Endothelial cell of umbilical vein (primary cell): ENCODE measurements around the gene TRIM71. TPM values are rescaled to one million over a fixed set of nuclear protein-coding genes. Genes with fewer than 3 reads are reported as not detected.

Experiments used
- BruUV-seq: library from RNA; stranded (reverse); fragments of 400-500 nt; replicated peaks from 2 replicates; lab custom pipeline; 2021; lab: Mats Ljungman, UMichigan
- CTCF ChIA-PET: fragments of 300-600, 350-600 bp; sonication (Branson Sonifier 250); formaldehyde crosslinking; loops from one replicate; lab custom pipeline; 2021; ENCODE audit warnings: antibody characterized with exemption, inconsistent platforms; lab: Charles Lee
- POLR2A ChIA-PET: fragments of 300-600, 350-600 bp; sonication (Branson Sonifier 250); formaldehyde crosslinking; loops from one replicate; lab custom pipeline; 2021; ENCODE audit warnings: antibody characterized with exemption, inconsistent platforms; lab: Charles Lee
- DNase-seq: peaks from one replicate; pipeline ENCODE4 v3.0.0-alpha.2; 2011; ENCODE audit warnings: low read depth, low spot score
- FAIRE-seq: peaks from 2 replicates; lab custom pipeline; 2011; peaks lifted over from hg19 to GRCh38; lab: Jason Lieb, UNC
- H2AFZ ChIP-seq: 2 replicates; pipeline ENCODE4 v1.6.0; 2012; ENCODE audit warnings: low read depth, low read length, control low read depth, inconsistent platforms
- H3K27ac ChIP-seq: 2 replicates; pipeline ENCODE4 v1.5.1; 2011; ENCODE audit warnings: low read depth, mild to moderate bottlenecking, control low read depth, low read length, moderate library complexity; ENCODE audit not compliant: insufficient read depth
- H3K27me3 ChIP-seq, 2 experiments: 2 replicates each; pipeline versions ENCODE4 v1.6.0 to v1.6.1; 2011; ENCODE audit warnings: low read length in 2 of 2, mixed read lengths in 1 of 2; ENCODE audit not compliant: control insufficient read depth in 2 of 2, insufficient read depth in 2 of 2
- H3K36me3 ChIP-seq, 2 experiments: 2 replicates in 1 of 2; 3 replicates in 1 of 2; pipeline ENCODE4 v1.5.1; 2011; ENCODE audit warnings: low read length in 2 of 2, mild to moderate bottlenecking in 1 of 2, moderate library complexity in 1 of 2; ENCODE audit not compliant: control insufficient read depth in 2 of 2, insufficient read depth in 2 of 2; ENCODE audit errors: extremely low read depth in 1 of 2
- H3K4me1 ChIP-seq: 3 replicates; pipeline ENCODE4 v1.5.1; 2011; ENCODE audit warnings: mild to moderate bottlenecking, low read length; ENCODE audit not compliant: control insufficient read depth, insufficient read depth; ENCODE audit errors: extremely low read depth
- H3K4me2 ChIP-seq: 2 replicates; pipeline ENCODE4 v1.6.1; 2011; ENCODE audit warnings: low read length, control low read depth, mixed read lengths; ENCODE audit not compliant: insufficient read depth
- H3K4me3 ChIP-seq, 3 experiments: fragments of 200-600 bp in 1 of 3; sonication (generic), shearing (Covaris generic) in 1 of 3; replicated peaks in 1 of 3; 2 replicates each; pipeline ENCODE4 v1.5.1; 2011 to 2016; ENCODE audit warnings: control low read depth in 3 of 3, low read length in 3 of 3, mild to moderate bottlenecking in 2 of 3, inconsistent platforms in 1 of 3, low read depth in 1 of 3, moderate library complexity in 1 of 3; ENCODE audit not compliant: insufficient read depth in 1 of 3
- H3K79me2 ChIP-seq: 2 replicates; pipeline ENCODE4 v1.6.0; 2012; ENCODE audit warnings: low read length, inconsistent platforms; ENCODE audit not compliant: control insufficient read depth, insufficient read depth
- H3K9ac ChIP-seq: replicated peaks from 2 replicates; pipeline ENCODE3; 2011; ENCODE audit warnings: low read length, control low read depth; ENCODE audit not compliant: insufficient read depth; ENCODE audit errors: extremely low read depth
- H3K9me1 ChIP-seq: replicated peaks from 3 replicates; pipeline ENCODE4 v1.6.0; 2011; ENCODE audit warnings: mild to moderate bottlenecking, low read length; ENCODE audit not compliant: control insufficient read depth, insufficient read depth; ENCODE audit errors: extremely low read depth
- H3K9me3 ChIP-seq: replicated peaks from 2 replicates; pipeline ENCODE4 v1.5.1; 2012; ENCODE audit warnings: low read length, inconsistent platforms; ENCODE audit not compliant: control insufficient read depth, insufficient read depth
- H4K20me1 ChIP-seq: replicated peaks from 2 replicates; pipeline ENCODE3; 2011; ENCODE audit warnings: mild to moderate bottlenecking, low read length; ENCODE audit not compliant: control insufficient read depth, insufficient read depth; ENCODE audit errors: extremely low read depth
- CTCF ChIP-seq, 2 donors: IDR thresholded peaks; 1 replicate in 1 of 2; 2 replicates in 1 of 2; pipeline ENCODE4 v1.5.1; 2011; ENCODE audit warnings: low read length in 2 of 2, mild to moderate bottlenecking in 2 of 2, moderate library complexity in 2 of 2, control low read depth in 1 of 2, inconsistent platforms in 1 of 2, low read depth in 1 of 2; ENCODE audit not compliant: insufficient read depth in 1 of 2; ENCODE audit errors: extremely low read depth in 1 of 2
- GATA2 ChIP-seq: IDR thresholded peaks from 2 replicates; pipeline ENCODE4 v1.7.0; 2011; ENCODE audit warnings: low read depth, mild to moderate bottlenecking, moderate library complexity, mixed read lengths, low read length; ENCODE audit not compliant: insufficient read length, insufficient read depth
- MYC ChIP-seq: IDR thresholded peaks from one replicate; pipeline ENCODE4 v1.6.1; 2011; ENCODE audit warnings: mild to moderate bottlenecking, low read depth, low read length
- dilution Hi-C: fragments of 300-500 bp; cut with MboI; formaldehyde crosslinking; loops from one replicate; pipeline ENCODE4 v1.15.0; 2019; ENCODE audit warnings: low sequenced_read_pairs; ENCODE audit not compliant: extremely low pct_ligation_motif_present
- intact Hi-C: fragments of 100-400 bp; cut with micrococcal nuclease; formaldehyde crosslinking; loops from one replicate; pipeline ENCODE4 v1.10.0; 2022
- polyA plus RNA-seq, 4 experiments: library from polyadenylated mRNA; depleted of rRNA in 3 of 4; stranded (reverse) in 3 of 4; unstranded in 1 of 4; fragments of >200 nt; gene quantifications; 2 replicates each; pipeline versions ENCODE4 v1.2.1 to v1.2.3, GENCODE V29; 2011 to 2012; ENCODE audit warnings: missing spikeins in 1 of 4
- total RNA-seq: library from RNA; stranded (reverse); gene quantifications from 2 replicates; pipeline ENCODE4 v1.2.3, GENCODE V29; 2021

Gene TRIM71
- total and polyA plus RNA-seq, 2 donors (not counting 3 experiments of a cell fraction or from before 2014, with no cell fraction given), result not detected

GRCh38 chr3:32780735-32781210 is 37.0 kb upstream of the TRIM71 start:
- Histone ChIP-seq H3K27ac (peak overlapping the region; percentile 6), H3K79me2 (no peaks in the 10 kb centered on the region), H3K27me3 (no peaks in the 10 kb centered on the region), H3K4me1 (peaks cover 4% of the 10 kb centered on the region), H3K9me3 (no peaks in the 10 kb centered on the region), H2AFZ (peak overlapping the region; percentile 84), H3K9me1 (no peaks in the 10 kb centered on the region), H3K4me3 (peak overlapping the region; percentile 43 to 68 (median 54)), H3K4me2 (peak overlapping the region; percentile 66), H4K20me1 (no peaks in the 10 kb centered on the region), H3K9ac (peak overlapping the region; percentile 63), H3K36me3 (no peaks in the 10 kb centered on the region)
- peak; percentile 42 for FAIRE-seq
- no peak for DNase-seq
- intact Hi-C loops (loop anchor here (1.0 to 2.0 kb wide), 3 partner anchors 47 to 154 kb away; partner anchors contain the start of gene CNOT10), dilution Hi-C loops (no loop called here)
- ChIA-PET CTCF (interaction anchor here (0.7 to 2.0 kb wide), 14 partner anchors 10 to 271 kb away, joined by 3 to 14 read pairs (median 8); no protein-coding TSS in a partner anchor), POLR2A (no interaction called here)
- BruUV-seq, result no TSS peak
- TF ChIP-seq CTCF (IDR thresholded peaks at IDR 0.05; ENCODE audit: extremely low read depth in 1 of 2, insufficient read depth in 1 of 2, low read depth in 1 of 2, low read length in 2 of 2) (peak in 1 of 2 donors; percentile 32), GATA2 (no peak)

GRCh38 chr3:32781211-32781968 is 36.4 kb upstream of the TRIM71 start:
- peak overlapping the region; percentile 43 to 68 (median 54) for H3K4me3 ChIP-seq
- H3K27ac ChIP-seq, result peak overlapping the region; percentile 6
- no peaks in the 10 kb centered on the region for H3K79me2 ChIP-seq
- peak overlapping the region; percentile 63 for H3K9ac ChIP-seq
- H4K20me1 ChIP-seq, result no peaks in the 10 kb centered on the region
- H2AFZ ChIP-seq, result peak overlapping the region; percentile 84
- TF ChIP-seq CTCF (IDR thresholded peaks at IDR 0.05; ENCODE audit: extremely low read depth in 1 of 2, insufficient read depth in 1 of 2, low read depth in 1 of 2, low read length in 2 of 2), result peak; percentile 77 to 91
- TF ChIP-seq MYC, result no peak
- no TSS peak for BruUV-seq
- peaks cover 4% of the 10 kb centered on the region for H3K4me1 ChIP-seq
- H3K4me2 ChIP-seq, result peak overlapping the region; percentile 66
- ChIA-PET POLR2A (no interaction called here), CTCF (interaction anchor here (0.7 to 2.0 kb wide), 16 partner anchors 9 to 272 kb away, joined by 3 to 14 read pairs (median 7); no protein-coding TSS in a partner anchor)
- no peaks in the 10 kb centered on the region for H3K36me3 ChIP-seq
- DNase-seq, result peak; percentile 80
- H3K27me3 ChIP-seq, result no peaks in the 10 kb centered on the region
- intact Hi-C loops, result loop anchor here (1.0 to 2.0 kb wide), 2 partner anchors 48 to 97 kb away; partner anchors contain the start of gene CNOT10
- peak; percentile 84 for FAIRE-seq
- H3K9me3 ChIP-seq, result no peaks in the 10 kb centered on the region
- dilution Hi-C loops, result no loop called here
- no peaks in the 10 kb centered on the region for H3K9me1 ChIP-seq
